Stomach (tissue), 4 donors: ENCODE data around the gene PRR12.

Experiments
- EP300 ChIP-seq: sonication (generic); formaldehyde crosslinking; IDR thresholded peaks from one replicate; pipeline ENCODE4 v1.6.1; 2017; ENCODE audit warnings: antibody characterized with exemption
- POLR2A ChIP-seq, 4 donors: fragments of 450-650 bp; IDR thresholded peaks; one replicate each; pipeline ENCODE4 v1.6.1; 2016; ENCODE audit warnings: antibody characterized with exemption in 4 of 4, control low read depth in 2 of 4, mild to moderate bottlenecking in 1 of 4, moderate library complexity in 1 of 4
- POLR2AphosphoS5 ChIP-seq, 3 donors: sonication (generic); formaldehyde crosslinking; IDR thresholded peaks; one replicate each; pipeline ENCODE4 v1.6.1; 2016; ENCODE audit warnings: antibody characterized with exemption in 3 of 3

DNA sequence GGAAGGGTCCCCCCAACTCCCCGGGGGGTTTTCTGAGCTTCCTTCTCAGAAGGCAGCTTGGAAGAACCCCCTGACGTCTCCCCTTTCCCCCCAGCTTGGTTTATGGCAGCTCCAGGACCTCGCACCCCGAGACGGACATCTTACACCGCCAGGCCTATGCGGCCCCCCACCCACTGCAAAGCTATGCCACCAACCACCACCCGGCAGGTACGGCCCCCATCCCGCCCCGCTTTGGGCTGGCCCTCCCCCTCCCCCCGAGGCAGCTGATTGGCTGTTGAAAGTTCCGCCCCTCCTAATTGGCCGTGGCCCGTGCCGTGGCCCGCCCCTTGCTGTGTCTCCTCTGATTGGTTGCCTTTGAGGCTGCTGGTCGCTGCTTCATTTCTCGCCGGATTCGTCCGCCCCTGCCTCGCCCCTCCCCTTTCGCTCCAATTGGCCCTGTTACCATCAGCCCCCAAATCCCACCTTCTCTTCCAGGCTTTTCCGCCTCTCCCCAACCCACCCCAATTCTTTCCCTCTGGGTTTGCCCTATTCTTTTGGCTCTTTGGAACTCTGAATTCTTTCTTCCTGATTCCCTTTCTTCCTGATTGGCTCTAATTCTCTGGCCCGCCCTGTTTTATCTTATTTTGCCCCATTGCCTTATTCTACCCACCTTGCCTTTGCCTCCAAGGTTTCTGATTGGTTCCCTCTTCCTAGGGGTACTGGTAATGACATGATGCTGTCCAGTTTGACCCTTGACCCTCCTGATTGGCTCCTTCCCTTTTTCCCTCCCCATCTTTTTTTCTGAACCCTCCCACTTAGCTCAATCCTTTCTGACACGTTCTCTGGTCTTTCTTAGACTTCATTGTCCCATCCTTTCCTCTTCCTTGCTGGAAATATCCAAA lies 2.5 kb downstream of the PRR12 start:
- TF ChIP-seq POLR2AphosphoS5 (IDR thresholded peaks at IDR 0.05): peak in 1 of 3 donors; percentile 48
- no peak for TF ChIP-seq EP300
- no peak for TF ChIP-seq POLR2A (IDR thresholded peaks at IDR 0.05)
